Hepatocyte (in vitro differentiated cells): ENCODE measurements around the gene GHDC.

Experiments used
- EZH2 ChIP-seq: fragments of 200-600 bp; sonication (generic); IDR thresholded peaks from 2 replicates; pipeline ENCODE4 v1.6.1; 2016; ENCODE audit warnings: antibody characterized with exemption, mild to moderate bottlenecking, borderline replicate concordance
- EZH2phosphoT487 ChIP-seq: fragments of 200-600 bp; sonication (generic); IDR thresholded peaks from one replicate; pipeline ENCODE4 v1.6.1; 2018; ENCODE audit warnings: antibody characterized with exemption, mild to moderate bottlenecking, low read depth, moderate library complexity; ENCODE audit not compliant: unreplicated experiment, severe bottlenecking
- TF ChIP-seq, protein P1 (sequence below): fragments of 200-600 bp; sonication (generic); IDR thresholded peaks from 2 replicates; pipeline ENCODE4 v1.5.1; 2016; ENCODE audit warnings: antibody characterized with exemption, mild to moderate bottlenecking; ENCODE audit not compliant: poor library complexity

DNA sequence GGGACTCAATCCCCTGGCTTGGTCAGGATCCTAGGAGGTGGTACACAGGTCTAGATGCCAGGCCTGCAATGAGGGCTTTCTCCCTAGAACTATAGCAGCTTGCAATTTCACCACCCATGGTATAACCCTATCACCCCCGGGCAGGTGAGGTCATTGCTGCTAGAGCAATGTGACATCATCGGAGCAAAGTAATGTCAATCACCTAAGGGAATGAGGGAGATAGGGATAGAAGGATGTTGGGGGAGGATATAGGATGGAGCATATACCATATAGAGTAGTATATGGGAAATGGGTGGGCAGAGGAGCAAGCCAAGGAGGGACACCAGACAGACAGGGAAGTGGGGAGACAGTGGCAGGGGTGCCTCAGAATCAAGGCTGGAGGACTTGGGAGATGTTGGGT, 16.6 kb downstream of the GHDC start:
- TF ChIP-seq, protein P1, sequence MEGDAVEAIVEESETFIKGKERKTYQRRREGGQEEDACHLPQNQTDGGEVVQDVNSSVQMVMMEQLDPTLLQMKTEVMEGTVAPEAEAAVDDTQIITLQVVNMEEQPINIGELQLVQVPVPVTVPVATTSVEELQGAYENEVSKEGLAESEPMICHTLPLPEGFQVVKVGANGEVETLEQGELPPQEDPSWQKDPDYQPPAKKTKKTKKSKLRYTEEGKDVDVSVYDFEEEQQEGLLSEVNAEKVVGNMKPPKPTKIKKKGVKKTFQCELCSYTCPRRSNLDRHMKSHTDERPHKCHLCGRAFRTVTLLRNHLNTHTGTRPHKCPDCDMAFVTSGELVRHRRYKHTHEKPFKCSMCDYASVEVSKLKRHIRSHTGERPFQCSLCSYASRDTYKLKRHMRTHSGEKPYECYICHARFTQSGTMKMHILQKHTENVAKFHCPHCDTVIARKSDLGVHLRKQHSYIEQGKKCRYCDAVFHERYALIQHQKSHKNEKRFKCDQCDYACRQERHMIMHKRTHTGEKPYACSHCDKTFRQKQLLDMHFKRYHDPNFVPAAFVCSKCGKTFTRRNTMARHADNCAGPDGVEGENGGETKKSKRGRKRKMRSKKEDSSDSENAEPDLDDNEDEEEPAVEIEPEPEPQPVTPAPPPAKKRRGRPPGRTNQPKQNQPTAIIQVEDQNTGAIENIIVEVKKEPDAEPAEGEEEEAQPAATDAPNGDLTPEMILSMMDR, result no peak
- TF ChIP-seq EZH2phosphoT487 (no peak), EZH2 (no peak)
